ENCODE results near the gene ISCA2. TPM values are rescaled to one million over a fixed set of nuclear protein-coding genes. Genes with fewer than 3 reads are reported as not detected.

ISCA2 gene
- total RNA-seq, 1 donor from 2014 or later, result 31.4 TPM

DNA sequence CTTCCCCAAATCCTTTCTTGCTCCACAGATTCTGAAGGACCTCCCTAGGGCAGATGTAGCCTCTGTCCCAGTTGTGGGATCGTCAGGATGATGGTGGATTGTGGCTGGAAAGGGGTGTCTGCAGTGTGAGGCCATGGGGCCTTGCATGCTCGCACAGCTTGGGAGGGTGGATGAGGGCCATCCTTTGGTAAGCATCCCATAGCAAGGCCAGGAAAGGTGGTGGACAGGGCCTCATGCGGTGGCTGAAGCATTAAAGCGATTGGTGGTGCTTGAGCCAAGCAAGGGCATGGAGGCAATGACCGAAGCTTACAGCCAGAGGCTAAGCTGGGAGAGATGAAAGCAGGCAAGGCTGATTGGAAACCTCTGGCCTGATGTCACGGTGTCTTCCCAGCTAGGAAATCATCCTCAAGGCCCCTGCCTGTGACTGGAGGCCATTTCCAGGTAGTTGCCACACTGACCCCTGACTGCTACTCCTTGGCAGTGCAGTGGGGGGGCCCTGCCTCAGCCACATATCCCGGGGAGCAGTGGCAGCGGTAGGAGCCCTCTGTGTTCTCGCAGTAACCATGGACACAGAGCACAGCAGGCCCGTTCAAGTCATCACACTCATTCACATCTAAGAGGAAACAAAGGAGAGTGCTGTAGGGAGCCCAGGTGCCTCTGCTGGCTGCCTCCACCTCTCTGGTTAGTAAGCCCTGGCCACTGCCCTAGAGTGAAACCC is 7.0 kb downstream of the ISCA2 start:
- TF ChIP-seq CTCF (IDR thresholded peaks at IDR 0.05; ENCODE audit: unreplicated experiment), result no peak
- Mint-ChIP-seq H3K9me3 (ENCODE audit: unreplicated experiment) (no peaks in the 10 kb centered on the region), H3K4me1 (ENCODE audit: unreplicated experiment) (peaks cover 8% of the 10 kb centered on the region), H3K4me3 (ENCODE audit: unreplicated experiment) (no peak overlapping the region), H3K27me3 (ENCODE audit: unreplicated experiment) (peaks cover 7% of the 10 kb centered on the region), H3K27ac (ENCODE audit: unreplicated experiment) (no peak overlapping the region), H3K36me3 (ENCODE audit: low read depth, unreplicated experiment) (no peaks in the 10 kb centered on the region)
- peak; percentile 39 for DNase-seq (ENCODE audit: low spot score)

- H3K27ac Mint-ChIP-seq (ENCODE audit: unreplicated experiment), result no peak overlapping the region
- no peaks in the 10 kb centered on the region for H3K36me3 Mint-ChIP-seq (ENCODE audit: low read depth, unreplicated experiment)
- DNase-seq (ENCODE audit: low spot score), result peak; percentile 71
- peaks cover 7% of the 10 kb centered on the region for H3K27me3 Mint-ChIP-seq (ENCODE audit: unreplicated experiment)
- no peak overlapping the region for H3K4me3 Mint-ChIP-seq (ENCODE audit: unreplicated experiment)
- H3K4me1 Mint-ChIP-seq (ENCODE audit: unreplicated experiment), result peaks cover 8% of the 10 kb centered on the region
- H3K9me3 Mint-ChIP-seq (ENCODE audit: unreplicated experiment), result no peaks in the 10 kb centered on the region
- TF ChIP-seq CTCF (IDR thresholded peaks at IDR 0.05; ENCODE audit: unreplicated experiment), result peak; percentile 40
Observed at GRCh38 chr14:74501135-74501614, 7.6 kb downstream of the ISCA2 start.

DNA sequence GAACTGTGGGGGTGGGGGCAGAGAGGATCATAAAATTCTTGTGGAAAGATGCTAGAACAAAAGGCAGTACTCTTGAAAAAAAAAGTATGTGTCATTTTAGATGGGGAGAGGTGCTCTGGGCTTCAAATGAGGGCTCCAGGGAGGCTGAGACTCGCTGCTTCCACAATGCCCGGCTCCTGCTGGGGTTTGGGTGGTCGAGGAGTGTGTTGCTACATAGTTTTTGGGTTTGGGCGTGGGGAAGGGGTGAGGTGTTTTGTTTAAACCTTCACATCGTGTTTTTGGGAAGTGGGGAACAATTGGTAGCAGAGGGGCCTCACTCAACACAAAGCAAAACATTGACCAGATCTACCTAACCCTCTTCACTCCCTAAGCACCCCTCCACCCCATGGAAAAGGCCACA is 8.1 kb downstream of the ISCA2 start:
- H3K27ac Mint-ChIP-seq (ENCODE audit: unreplicated experiment), result no peak overlapping the region
- no peaks in the 10 kb centered on the region for H3K9me3 Mint-ChIP-seq (ENCODE audit: unreplicated experiment)
- H3K4me3 Mint-ChIP-seq (ENCODE audit: unreplicated experiment), result no peak overlapping the region
- peaks cover 8% of the 10 kb centered on the region for H3K4me1 Mint-ChIP-seq (ENCODE audit: unreplicated experiment)
- no peaks in the 10 kb centered on the region for H3K36me3 Mint-ChIP-seq (ENCODE audit: low read depth, unreplicated experiment)
- DNase-seq (ENCODE audit: low spot score), result no peak
- H3K27me3 Mint-ChIP-seq (ENCODE audit: unreplicated experiment), result peaks cover 7% of the 10 kb centered on the region
- TF ChIP-seq CTCF (IDR thresholded peaks at IDR 0.05; ENCODE audit: unreplicated experiment), result no peak

DNA sequence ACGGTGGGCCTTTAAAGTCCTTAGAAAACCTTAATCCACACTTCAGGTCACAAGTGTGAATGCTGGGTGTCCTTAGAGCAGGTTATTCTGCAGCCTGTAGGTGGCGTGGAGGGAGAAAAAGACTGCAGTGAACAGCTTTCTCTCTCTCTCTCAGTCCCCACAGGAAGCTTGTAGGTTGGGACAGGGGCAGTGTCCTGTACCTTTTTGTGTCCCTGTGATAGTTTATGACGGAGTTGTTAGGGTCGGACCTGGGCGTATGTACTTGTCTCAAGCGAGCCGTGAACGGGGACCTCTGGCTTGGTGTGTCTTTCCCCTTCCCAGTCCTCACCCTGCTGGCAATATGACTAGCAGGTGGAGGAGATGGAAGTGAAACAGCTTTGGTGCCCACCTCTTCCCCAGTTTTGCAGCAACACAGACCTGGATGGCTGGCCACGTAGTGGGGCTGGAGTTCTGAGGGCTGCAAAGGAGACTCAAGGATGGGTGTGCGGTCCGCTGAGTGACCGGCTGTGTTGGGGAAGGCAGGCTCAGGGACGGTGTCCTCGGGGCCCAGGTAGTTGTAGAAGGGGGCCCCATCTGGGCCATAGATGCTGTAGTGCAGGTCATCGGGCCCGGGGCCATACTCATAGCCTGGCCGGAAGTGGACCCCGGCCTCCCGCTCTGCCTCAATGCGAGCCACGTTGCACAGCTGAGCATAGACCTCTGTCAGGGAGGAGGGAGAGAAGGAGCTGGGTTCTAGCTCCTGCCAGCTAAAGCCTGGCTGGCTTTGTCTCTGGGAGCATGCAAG is 8.9 kb downstream of the ISCA2 start:
- Mint-ChIP-seq H3K9me3 (ENCODE audit: unreplicated experiment) (no peaks in the 10 kb centered on the region), H3K4me1 (ENCODE audit: unreplicated experiment) (peaks cover 8% of the 10 kb centered on the region), H3K4me3 (ENCODE audit: unreplicated experiment) (no peak overlapping the region), H3K36me3 (ENCODE audit: low read depth, unreplicated experiment) (peaks cover 7% of the 10 kb centered on the region), H3K27me3 (ENCODE audit: unreplicated experiment) (peaks cover 7% of the 10 kb centered on the region), H3K27ac (ENCODE audit: unreplicated experiment) (no peak overlapping the region)
- DNase-seq (ENCODE audit: low spot score), result peak; percentile 49
- no peak for TF ChIP-seq CTCF (IDR thresholded peaks at IDR 0.05; ENCODE audit: unreplicated experiment)

Measured in endothelial cell (in vitro differentiated cells).